CD4-positive, alpha-beta T cell (primary cell): ENCODE data around the gene IGF2BP3. TPM values are rescaled to one million over a fixed set of nuclear protein-coding genes. Genes with fewer than 3 reads are reported as not detected.

ENCODE experiments used
- ATAC-seq: fragments of 200-7000 bp; cut with Tn5 transposase; one replicate; pipeline ENCODE4 v1.10.0; 2022; ENCODE audit warnings: mild to moderate bottlenecking; ENCODE audit not compliant: poor library complexity
- CTCF ChIA-PET: fragments of 350-600 bp; sonication (Branson Sonifier 250); formaldehyde crosslinking; loops from one replicate; lab custom pipeline; 2021; ENCODE audit warnings: antibody characterized with exemption, inconsistent platforms; lab: Charles Lee
- POLR2A ChIA-PET: fragments of 350-600 bp; sonication (Branson Sonifier 250); formaldehyde crosslinking; loops from one replicate; lab custom pipeline; 2021; ENCODE audit warnings: antibody characterized with exemption, inconsistent platforms; lab: Charles Lee
- DNase-seq, 14 experiments: peaks; one replicate each; pipeline ENCODE4 v3.0.0-alpha.2; 2013 to 2020; ENCODE audit warnings: mixed read lengths in 2 of 14
- H3K27ac ChIP-seq, 2 donors: one replicate each; pipeline versions ENCODE4 v1.5.1 to v1.7.0; 2013; ENCODE audit warnings: low read length in 2 of 2, low read depth in 1 of 2, mild to moderate bottlenecking in 1 of 2
- H3K27me3 ChIP-seq, 2 experiments: 1 replicate in 1 of 2; 2 replicates in 1 of 2; pipeline versions ENCODE4 v1.6.1 to v1.7.0; 2013; ENCODE audit warnings: low read length in 2 of 2, control low read depth in 1 of 2, mild to moderate bottlenecking in 1 of 2, moderate library complexity in 1 of 2; ENCODE audit not compliant: insufficient read depth in 2 of 2, control insufficient read depth in 1 of 2
- H3K36me3 ChIP-seq: one replicate; pipeline ENCODE4 v1.6.1; 2013; ENCODE audit warnings: low read length, control low read depth; ENCODE audit not compliant: insufficient read depth
- H3K4me1 ChIP-seq: one replicate; pipeline ENCODE4 v1.6.1; 2013; ENCODE audit warnings: low read length, control low read depth; ENCODE audit not compliant: insufficient read depth
- H3K4me3 ChIP-seq: one replicate; pipeline ENCODE4 v1.5.1; 2013; ENCODE audit warnings: mild to moderate bottlenecking, low read length, moderate library complexity
- H3K9me3 ChIP-seq, 2 experiments: 1 replicate in 1 of 2; 2 replicates in 1 of 2; pipeline versions ENCODE4 v1.6.1 to v1.7.0; 2013; ENCODE audit warnings: low read length in 2 of 2, mild to moderate bottlenecking in 2 of 2, control low read depth in 1 of 2, moderate library complexity in 1 of 2; ENCODE audit not compliant: control insufficient read depth in 1 of 2, insufficient read depth in 1 of 2
- H3K27ac Mint-ChIP-seq: one replicate; pipeline ENCODE4 v1.8.0; 2020; ENCODE audit warnings: mixed read lengths
- H3K27me3 Mint-ChIP-seq: one replicate; pipeline ENCODE4 v1.8.0; 2021; ENCODE audit warnings: mixed read lengths
- H3K36me3 Mint-ChIP-seq: one replicate; pipeline ENCODE4 v1.8.0; 2021; ENCODE audit warnings: low read depth, mixed read lengths
- H3K4me1 Mint-ChIP-seq: one replicate; pipeline ENCODE4 v1.8.0; 2021; ENCODE audit warnings: low read depth, mixed read lengths
- H3K4me3 Mint-ChIP-seq: one replicate; pipeline ENCODE4 v1.8.0; 2020; ENCODE audit warnings: mild to moderate bottlenecking, mixed read lengths
- H3K9me3 Mint-ChIP-seq: one replicate; pipeline ENCODE4 v1.8.0; 2020; ENCODE audit warnings: mixed read lengths
- CTCF ChIP-seq: fragments of 200-600 bp; IDR thresholded peaks from one replicate; pipeline ENCODE4 v1.8.0; 2022; ENCODE audit warnings: antibody characterized with exemption, mild to moderate bottlenecking
- intact Hi-C, 2 experiments: fragments of 100-400 bp; cut with DNase I in 1 of 2; cut with micrococcal nuclease in 1 of 2; formaldehyde crosslinking; loops; one replicate each; pipeline versions ENCODE4 v1.15.1 to v1.9.0; 2023 to 2025; cut with DNase I, micrococcal nuclease
- total RNA-seq, 174 experiments: library from RNA in 2 of 174; stranded (reverse) in 2 of 174; gene quantifications; one replicate each; pipeline ENCODE4 v1.2.3 and lab custom pipeline; 2021 to 2026

Gene IGF2BP3
- total RNA-seq, 2 experiments from 2014 or later, result not detected

- Mint-ChIP-seq H3K27me3 (peaks cover 29% of the 10 kb centered on the region), H3K9me3 (no peaks in the 10 kb centered on the region)
- no peak for ATAC-seq
Measured at GRCh38 chr7:23438171-23438570, 32.1 kb downstream of the IGF2BP3 start.

GRCh38 chr7:23434147-23434917, 36.0 kb downstream of the IGF2BP3 start:
- POLR2A ChIA-PET, result no interaction called here
- CTCF ChIA-PET, result no interaction called here

More at GRCh38 chr7:23438171-23438570, 32.1 kb downstream of the IGF2BP3 start:
- TF ChIP-seq CTCF, result no peak
- H3K4me1 Mint-ChIP-seq, result no peaks in the 10 kb centered on the region
- Histone ChIP-seq H3K36me3 (no peaks in the 10 kb centered on the region), H3K4me3 (no peak overlapping the region), H3K9me3 (no peaks in the 10 kb centered on the region), H3K4me1 (no peaks in the 10 kb centered on the region), H3K27ac (no peak overlapping the region), H3K27me3 (no peaks in the 10 kb centered on the region)
- CTCF ChIA-PET, result no interaction called here
- POLR2A ChIA-PET, result no interaction called here
- intact Hi-C loops, result no loop called here
- DNase-seq, result no peak
- H3K4me3 Mint-ChIP-seq, result no peak overlapping the region
- no peak overlapping the region for H3K27ac Mint-ChIP-seq
- H3K36me3 Mint-ChIP-seq, result no peaks in the 10 kb centered on the region

GRCh38 chr7:23431702-23432199, 38.5 kb downstream of the IGF2BP3 start:
- Histone ChIP-seq H3K27ac (no peak overlapping the region), H3K4me1 (no peaks in the 10 kb centered on the region), H3K4me3 (no peak overlapping the region), H3K27me3 (peaks cover 0 to 15% of the 10 kb centered on the region in 2 experiments), H3K9me3 (no peaks in the 10 kb centered on the region), H3K36me3 (no peaks in the 10 kb centered on the region)
- Mint-ChIP-seq H3K27me3 (peaks cover 41% of the 10 kb centered on the region), H3K4me1 (no peaks in the 10 kb centered on the region), H3K9me3 (no peaks in the 10 kb centered on the region), H3K27ac (no peak overlapping the region), H3K4me3 (no peak overlapping the region), H3K36me3 (no peaks in the 10 kb centered on the region)
- no peak for ATAC-seq
- CTCF ChIA-PET, result interaction anchor here (1.1 kb wide), 1 partner anchor 88 kb away, joined by 4 read pairs; no protein-coding TSS in a partner anchor
- TF ChIP-seq CTCF, result no peak
- DNase-seq, result no peak
- POLR2A ChIA-PET, result no interaction called here
- intact Hi-C loops, result no loop called here

More at GRCh38 chr7:23434147-23434917, 36.0 kb downstream of the IGF2BP3 start:
- no peak for DNase-seq
- Mint-ChIP-seq H3K4me3 (no peak overlapping the region), H3K27me3 (peaks cover 44% of the 10 kb centered on the region), H3K9me3 (no peaks in the 10 kb centered on the region), H3K36me3 (no peaks in the 10 kb centered on the region), H3K4me1 (no peaks in the 10 kb centered on the region), H3K27ac (no peak overlapping the region)
- no peak overlapping the region for H3K4me3 ChIP-seq
- H3K36me3 ChIP-seq, result no peaks in the 10 kb centered on the region
- H3K4me1 ChIP-seq, result no peaks in the 10 kb centered on the region
- TF ChIP-seq CTCF, result no peak
- H3K9me3 ChIP-seq, result no peaks in the 10 kb centered on the region
- intact Hi-C loops, result no loop called here
- no peak for ATAC-seq
- no peak overlapping the region for H3K27ac ChIP-seq
- H3K27me3 ChIP-seq, result peaks cover 0 to 11% of the 10 kb centered on the region in 2 experiments
